ENCODE data around the gene DUSP22.

GRCh38 chr6:370555-370954, 78.3 kb downstream of the DUSP22 start:
- TF ChIP-seq CTCF (IDR thresholded peaks at IDR 0.05; ENCODE audit: insufficient read depth, low read depth, low read length) (no peak), EZH2 (IDR thresholded peaks at IDR 0.05; ENCODE audit: insufficient read depth, low read length) (no peak)
